Measurements from ENCODE around the gene CPNE4. TPM values are rescaled to one million over a fixed set of nuclear protein-coding genes. Genes with fewer than 3 reads are reported as not detected.

The CPNE4 gene
- total and polyA plus RNA-seq, 8 donors = 0.14 to 1.7 (median 0.66) TPM

DNA sequence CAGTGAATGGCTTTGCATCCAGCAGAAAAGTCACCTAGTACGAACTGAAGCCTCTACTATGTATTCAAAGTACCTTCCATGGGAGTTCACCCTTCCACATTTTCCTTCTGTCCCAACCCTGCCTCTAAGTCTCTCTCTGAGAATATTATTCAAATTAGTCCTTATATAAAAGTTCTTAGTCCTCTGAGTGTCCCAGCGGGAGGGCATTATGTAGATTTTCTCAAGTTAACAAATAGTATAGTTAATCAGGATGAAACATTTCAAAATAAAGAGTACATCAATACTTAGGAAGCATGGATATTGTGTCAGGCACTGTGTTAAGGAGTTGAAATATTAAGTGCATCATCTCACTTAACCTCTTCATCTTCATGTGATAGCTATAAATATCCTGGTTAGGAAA, 223.3 kb downstream of the CPNE4 start:
- WGBS, 2 donors = 74 to 91% methylated on average over 2 of the region's 2 CpGs
- no peak for FAIRE-seq
- intact Hi-C loops (cut with DNase I) = no loop called here

GRCh38 chr3:131807822-131808221, 227.0 kb downstream of the CPNE4 start:
- 71 to 88% methylated on average over 3 of the region's 3 CpGs for WGBS, 2 donors

More for the DNA sequence above, 223.3 kb downstream of the CPNE4 start:
- Histone ChIP-seq H3K36me3 (no peaks in the 10 kb centered on the region), H3K4me3 (no peak overlapping the region), H3K27ac (no peak overlapping the region), H3K4me1 (no peaks in the 10 kb centered on the region), H3K9me3 (no peaks in the 10 kb centered on the region), H3K27me3 (peaks cover 0 to 4% (median 0%) of the 10 kb centered on the region in 4 donors)
- ATAC-seq (no peak), DNase-seq (no peak)
- TF ChIP-seq, protein P1, sequence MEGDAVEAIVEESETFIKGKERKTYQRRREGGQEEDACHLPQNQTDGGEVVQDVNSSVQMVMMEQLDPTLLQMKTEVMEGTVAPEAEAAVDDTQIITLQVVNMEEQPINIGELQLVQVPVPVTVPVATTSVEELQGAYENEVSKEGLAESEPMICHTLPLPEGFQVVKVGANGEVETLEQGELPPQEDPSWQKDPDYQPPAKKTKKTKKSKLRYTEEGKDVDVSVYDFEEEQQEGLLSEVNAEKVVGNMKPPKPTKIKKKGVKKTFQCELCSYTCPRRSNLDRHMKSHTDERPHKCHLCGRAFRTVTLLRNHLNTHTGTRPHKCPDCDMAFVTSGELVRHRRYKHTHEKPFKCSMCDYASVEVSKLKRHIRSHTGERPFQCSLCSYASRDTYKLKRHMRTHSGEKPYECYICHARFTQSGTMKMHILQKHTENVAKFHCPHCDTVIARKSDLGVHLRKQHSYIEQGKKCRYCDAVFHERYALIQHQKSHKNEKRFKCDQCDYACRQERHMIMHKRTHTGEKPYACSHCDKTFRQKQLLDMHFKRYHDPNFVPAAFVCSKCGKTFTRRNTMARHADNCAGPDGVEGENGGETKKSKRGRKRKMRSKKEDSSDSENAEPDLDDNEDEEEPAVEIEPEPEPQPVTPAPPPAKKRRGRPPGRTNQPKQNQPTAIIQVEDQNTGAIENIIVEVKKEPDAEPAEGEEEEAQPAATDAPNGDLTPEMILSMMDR (IDR thresholded peaks at IDR 0.05) = no peak

GRCh38 chr3:131806736-131807135, 228.1 kb downstream of the CPNE4 start:
- Histone ChIP-seq H3K27ac (no peak overlapping the region), H3K4me1 (peaks cover 0 to 7% (median 6%) of the 10 kb centered on the region in 3 donors), H3K4me3 (no peak overlapping the region), H3K27me3 (peaks cover 0 to 4% (median 0%) of the 10 kb centered on the region in 4 donors), H3K36me3 (no peaks in the 10 kb centered on the region), H3K9me3 (no peaks in the 10 kb centered on the region)
- intact Hi-C loops (cut with DNase I) = no loop called here
- TF ChIP-seq, protein P1 (IDR thresholded peaks at IDR 0.05) = no peak
- no peak for DNase-seq
- FAIRE-seq = no peak
- ATAC-seq = no peak
- 75 to 77% methylated on average over 4 of the region's 4 CpGs for WGBS, 2 donors

More at GRCh38 chr3:131807822-131808221, 227.0 kb downstream of the CPNE4 start:
- peaks cover 0 to 4% (median 0%) of the 10 kb centered on the region in 4 donors for H3K27me3 ChIP-seq
- TF ChIP-seq, protein P1 (IDR thresholded peaks at IDR 0.05) = no peak
- H3K36me3 ChIP-seq = no peaks in the 10 kb centered on the region
- no peak for ATAC-seq
- intact Hi-C loops (cut with DNase I) = no loop called here
- H3K27ac ChIP-seq = no peak overlapping the region
- no peak for DNase-seq
- H3K4me1 ChIP-seq = peaks cover 0 to 7% (median 6%) of the 10 kb centered on the region in 3 donors
- FAIRE-seq = no peak
- no peak overlapping the region for H3K4me3 ChIP-seq
- H3K9me3 ChIP-seq = no peaks in the 10 kb centered on the region

DNA sequence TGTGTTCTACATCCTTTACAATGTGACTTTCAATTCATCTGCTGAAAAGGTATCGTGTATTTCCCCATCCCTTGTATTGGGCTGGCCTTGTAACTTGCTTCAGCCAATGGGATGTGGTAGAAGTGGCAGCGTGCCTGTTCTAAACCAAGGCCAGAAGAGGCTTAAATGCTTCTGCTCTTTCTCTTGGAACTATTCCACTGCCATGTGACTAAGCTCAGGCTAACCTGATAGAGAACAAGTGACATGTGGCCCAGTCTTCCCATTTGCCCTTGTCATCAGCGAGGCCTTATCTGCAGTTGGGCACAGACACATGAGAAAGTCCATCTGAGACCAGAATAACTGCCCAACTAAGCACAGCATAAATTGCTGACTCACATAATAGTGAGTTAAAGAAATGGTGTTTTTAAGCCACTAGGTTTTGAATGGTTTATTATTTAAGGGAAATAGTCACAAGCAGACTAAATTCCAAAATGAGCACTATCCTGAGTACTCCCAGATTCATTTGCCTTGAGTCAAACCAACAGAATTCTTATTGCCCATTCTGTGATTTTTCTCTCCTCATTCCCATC, 230.2 kb downstream of the CPNE4 start:
- Histone ChIP-seq H3K9me3 (no peaks in the 10 kb centered on the region), H3K4me1 (peaks cover 0 to 7% (median 6%) of the 10 kb centered on the region in 3 donors), H3K27me3 (peaks cover 0 to 4% (median 0%) of the 10 kb centered on the region in 4 donors), H3K27ac (peak overlapping the region in 1 of 4 donors; percentile 8), H3K36me3 (no peaks in the 10 kb centered on the region), H3K4me3 (no peak overlapping the region)
- peak; percentile 92 to 98 (median 94) for ATAC-seq
- TF ChIP-seq, protein P1 (IDR thresholded peaks at IDR 0.05) = no peak
- intact Hi-C loops (cut with DNase I) = no loop called here
- 20% methylated on average over 3 of the region's 3 CpGs for WGBS, 2 donors
- peak in 5 of 6 donors; percentile 29 to 75 (median 67) for DNase-seq
- no peak for FAIRE-seq

DNA sequence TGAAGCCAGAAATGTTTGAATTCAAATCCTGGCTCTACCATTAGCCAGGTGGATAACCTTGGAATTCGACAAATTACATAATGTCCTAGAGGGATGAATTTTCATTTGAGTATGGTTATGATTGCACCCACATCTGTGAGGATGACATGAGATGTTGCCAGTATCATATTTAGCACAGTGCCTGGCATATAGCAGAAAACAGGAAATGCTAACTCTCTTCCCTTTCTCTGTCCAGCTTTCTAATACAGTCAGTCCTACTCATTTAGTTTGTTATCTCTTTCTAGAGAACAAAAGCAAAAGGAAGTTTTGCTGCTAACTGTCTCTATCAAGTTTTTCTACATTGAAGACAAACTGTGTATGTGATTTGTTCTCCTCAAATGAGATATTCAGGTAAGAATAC, 231.7 kb downstream of the CPNE4 start:
- ATAC-seq = no peak
- 52 to 68% methylated on average over 1 of the region's 1 CpG for WGBS, 2 donors
- no peak for FAIRE-seq

More for the DNA sequence above, 231.7 kb downstream of the CPNE4 start:
- intact Hi-C loops (cut with DNase I) = no loop called here
- Histone ChIP-seq H3K27me3 (no peaks in the 10 kb centered on the region), H3K36me3 (no peaks in the 10 kb centered on the region), H3K4me1 (peaks cover 0 to 7% (median 6%) of the 10 kb centered on the region in 3 donors), H3K27ac (no peak overlapping the region), H3K4me3 (no peak overlapping the region), H3K9me3 (no peaks in the 10 kb centered on the region)
- TF ChIP-seq, protein P1 (IDR thresholded peaks at IDR 0.05) = no peak
- no peak for DNase-seq
